PC-3 (cell line): ENCODE results near the gene EIF5B.

Experiments
- EZH2 ChIP-seq: fragments of 300-600 bp; sonication (generic); IDR thresholded peaks from one replicate; pipeline ENCODE4 v1.6.1; 2017; ENCODE audit warnings: antibody characterized with exemption, mild to moderate bottlenecking, low read length; ENCODE audit not compliant: unreplicated experiment
- EZH2phosphoT487 ChIP-seq: fragments of 300-600 bp; sonication (generic); IDR thresholded peaks from 2 replicates; pipeline ENCODE4 v1.6.1; 2018; ENCODE audit warnings: mild to moderate bottlenecking, antibody characterized with exemption, low read length, borderline replicate concordance
- TF ChIP-seq, protein P1 (sequence below): fragments of 300-600 bp; sonication (generic); conservative IDR thresholded peaks from 2 replicates; pipeline ENCODE4 v1.5.1; 2017; ENCODE audit warnings: antibody characterized with exemption, low read depth, mild to moderate bottlenecking, low read length

DNA sequence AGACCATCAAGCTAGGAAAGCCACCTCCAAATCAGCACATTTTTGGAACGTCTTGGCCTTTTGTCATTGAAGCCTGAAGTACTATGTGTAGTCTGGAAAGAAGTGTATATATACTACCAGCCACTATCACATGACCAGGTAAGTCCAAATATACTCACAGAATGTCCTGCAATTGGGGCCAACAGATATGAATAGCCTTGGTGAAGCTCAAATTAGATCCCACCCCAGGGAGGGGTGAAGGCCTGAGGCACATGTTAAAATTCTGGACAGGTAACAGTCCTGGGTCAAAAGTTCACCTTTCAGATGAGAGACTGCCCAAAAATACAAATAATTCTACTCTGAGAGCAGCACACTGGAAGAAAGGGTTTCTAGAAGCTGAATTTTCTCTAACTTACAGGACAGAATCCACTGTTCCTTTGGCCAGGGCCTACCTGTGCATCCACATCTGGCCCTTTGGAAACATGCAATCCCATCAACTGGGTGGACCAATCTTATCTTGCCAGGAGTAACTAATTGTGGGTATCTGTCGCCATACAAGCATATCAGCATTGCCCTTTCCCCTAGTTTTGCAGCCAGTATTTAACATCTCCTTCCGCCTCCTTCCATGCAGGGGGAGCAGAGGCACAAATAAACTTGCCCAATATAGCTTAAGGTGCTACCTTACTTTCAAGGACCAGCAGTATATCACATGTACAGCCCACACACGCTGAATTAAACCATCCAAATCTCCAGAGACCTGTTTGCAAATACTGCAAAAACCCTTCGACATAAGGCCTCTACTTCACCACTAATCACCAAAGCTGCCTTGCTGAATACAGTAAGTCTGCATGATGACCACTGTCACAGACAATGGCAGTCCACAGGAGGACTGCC is 67.8 kb downstream of the EIF5B start:
- TF ChIP-seq, protein P1, sequence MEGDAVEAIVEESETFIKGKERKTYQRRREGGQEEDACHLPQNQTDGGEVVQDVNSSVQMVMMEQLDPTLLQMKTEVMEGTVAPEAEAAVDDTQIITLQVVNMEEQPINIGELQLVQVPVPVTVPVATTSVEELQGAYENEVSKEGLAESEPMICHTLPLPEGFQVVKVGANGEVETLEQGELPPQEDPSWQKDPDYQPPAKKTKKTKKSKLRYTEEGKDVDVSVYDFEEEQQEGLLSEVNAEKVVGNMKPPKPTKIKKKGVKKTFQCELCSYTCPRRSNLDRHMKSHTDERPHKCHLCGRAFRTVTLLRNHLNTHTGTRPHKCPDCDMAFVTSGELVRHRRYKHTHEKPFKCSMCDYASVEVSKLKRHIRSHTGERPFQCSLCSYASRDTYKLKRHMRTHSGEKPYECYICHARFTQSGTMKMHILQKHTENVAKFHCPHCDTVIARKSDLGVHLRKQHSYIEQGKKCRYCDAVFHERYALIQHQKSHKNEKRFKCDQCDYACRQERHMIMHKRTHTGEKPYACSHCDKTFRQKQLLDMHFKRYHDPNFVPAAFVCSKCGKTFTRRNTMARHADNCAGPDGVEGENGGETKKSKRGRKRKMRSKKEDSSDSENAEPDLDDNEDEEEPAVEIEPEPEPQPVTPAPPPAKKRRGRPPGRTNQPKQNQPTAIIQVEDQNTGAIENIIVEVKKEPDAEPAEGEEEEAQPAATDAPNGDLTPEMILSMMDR = no peak
- no peak for TF ChIP-seq EZH2
- TF ChIP-seq EZH2phosphoT487 = no peak
